Measurements from ENCODE around the gene AUTS2. TPM values are rescaled to one million over a fixed set of nuclear protein-coding genes. Genes with fewer than 3 reads are reported as not detected.

AUTS2 gene
- total RNA-seq, 1 experiment from 2014 or later, result not detected

DNA sequence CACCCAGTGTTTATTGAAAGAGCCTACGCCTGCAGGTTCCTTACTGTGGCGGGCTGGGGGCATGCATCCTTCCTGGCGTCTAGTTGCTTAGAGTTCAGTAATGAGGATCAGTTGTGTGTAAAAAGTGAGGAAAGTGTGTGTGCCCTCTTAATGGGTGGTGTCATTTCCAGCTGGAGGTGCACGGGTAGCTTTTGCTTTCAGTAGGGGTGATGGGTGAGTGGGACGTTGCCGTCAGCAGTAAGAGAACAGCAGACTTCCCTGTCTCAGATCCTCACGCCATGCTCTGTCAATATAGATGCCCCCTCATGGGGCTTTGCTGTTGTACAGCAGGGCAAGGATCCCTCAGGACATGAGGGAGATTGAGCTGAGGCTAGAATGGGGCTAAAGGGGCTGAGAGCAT lies 1181.0 kb downstream of the AUTS2 start:
- DNase-seq, result no peak
- Mint-ChIP-seq H3K4me1 (ENCODE audit: low read depth, unreplicated experiment) (no peaks in the 10 kb centered on the region), H3K9me3 (ENCODE audit: low read depth, unreplicated experiment) (peaks cover 2% of the 10 kb centered on the region), H3K27ac (ENCODE audit: unreplicated experiment) (no peak overlapping the region), H3K4me3 (ENCODE audit: low read depth, unreplicated experiment) (no peak overlapping the region), H3K27me3 (ENCODE audit: unreplicated experiment) (no peaks in the 10 kb centered on the region), H3K36me3 (ENCODE audit: insufficient read depth, unreplicated experiment) (no peaks in the 10 kb centered on the region)
- BruUV-seq (replicated peaks), result no TSS peak
- intact Hi-C loops (cut with micrococcal nuclease; ENCODE audit: unreplicated experiment), result no loop called here
- TF ChIP-seq, protein P1, sequence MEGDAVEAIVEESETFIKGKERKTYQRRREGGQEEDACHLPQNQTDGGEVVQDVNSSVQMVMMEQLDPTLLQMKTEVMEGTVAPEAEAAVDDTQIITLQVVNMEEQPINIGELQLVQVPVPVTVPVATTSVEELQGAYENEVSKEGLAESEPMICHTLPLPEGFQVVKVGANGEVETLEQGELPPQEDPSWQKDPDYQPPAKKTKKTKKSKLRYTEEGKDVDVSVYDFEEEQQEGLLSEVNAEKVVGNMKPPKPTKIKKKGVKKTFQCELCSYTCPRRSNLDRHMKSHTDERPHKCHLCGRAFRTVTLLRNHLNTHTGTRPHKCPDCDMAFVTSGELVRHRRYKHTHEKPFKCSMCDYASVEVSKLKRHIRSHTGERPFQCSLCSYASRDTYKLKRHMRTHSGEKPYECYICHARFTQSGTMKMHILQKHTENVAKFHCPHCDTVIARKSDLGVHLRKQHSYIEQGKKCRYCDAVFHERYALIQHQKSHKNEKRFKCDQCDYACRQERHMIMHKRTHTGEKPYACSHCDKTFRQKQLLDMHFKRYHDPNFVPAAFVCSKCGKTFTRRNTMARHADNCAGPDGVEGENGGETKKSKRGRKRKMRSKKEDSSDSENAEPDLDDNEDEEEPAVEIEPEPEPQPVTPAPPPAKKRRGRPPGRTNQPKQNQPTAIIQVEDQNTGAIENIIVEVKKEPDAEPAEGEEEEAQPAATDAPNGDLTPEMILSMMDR (IDR thresholded peaks at IDR 0.05; ENCODE audit: unreplicated experiment), result no peak
- CTCF ChIA-PET, result no interaction called here

DNA sequence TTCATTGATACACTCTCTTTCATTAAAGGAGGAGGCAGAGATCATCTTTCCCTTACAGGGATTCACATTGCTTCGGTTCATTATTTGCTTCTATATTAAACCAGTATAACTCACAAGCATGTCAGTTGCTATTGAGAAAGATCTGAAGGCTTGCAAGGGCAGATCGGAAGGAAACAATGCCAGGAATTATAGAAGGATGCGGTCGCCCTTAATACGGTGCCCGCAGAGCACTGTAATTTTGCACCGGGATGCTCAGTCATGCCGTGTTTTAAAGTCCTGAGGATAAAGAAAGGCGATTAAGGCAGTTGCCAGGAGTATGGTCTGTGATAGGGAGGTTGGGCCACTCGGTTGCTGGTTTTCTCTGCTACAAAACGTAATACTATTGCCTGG lies 1183.6 kb downstream of the AUTS2 start:
- Mint-ChIP-seq H3K4me3 (ENCODE audit: low read depth, unreplicated experiment) (no peak overlapping the region), H3K9me3 (ENCODE audit: low read depth, unreplicated experiment) (peaks cover 2% of the 10 kb centered on the region), H3K4me1 (ENCODE audit: low read depth, unreplicated experiment) (no peaks in the 10 kb centered on the region), H3K27me3 (ENCODE audit: unreplicated experiment) (no peaks in the 10 kb centered on the region), H3K27ac (ENCODE audit: unreplicated experiment) (no peak overlapping the region), H3K36me3 (ENCODE audit: insufficient read depth, unreplicated experiment) (no peaks in the 10 kb centered on the region)
- no TSS peak for BruUV-seq (replicated peaks)
- intact Hi-C loops (cut with micrococcal nuclease; ENCODE audit: unreplicated experiment), result no loop called here
- CTCF ChIA-PET, result no interaction called here
- no peak for DNase-seq
- TF ChIP-seq, protein P1 (IDR thresholded peaks at IDR 0.05; ENCODE audit: unreplicated experiment), result no peak

DNA sequence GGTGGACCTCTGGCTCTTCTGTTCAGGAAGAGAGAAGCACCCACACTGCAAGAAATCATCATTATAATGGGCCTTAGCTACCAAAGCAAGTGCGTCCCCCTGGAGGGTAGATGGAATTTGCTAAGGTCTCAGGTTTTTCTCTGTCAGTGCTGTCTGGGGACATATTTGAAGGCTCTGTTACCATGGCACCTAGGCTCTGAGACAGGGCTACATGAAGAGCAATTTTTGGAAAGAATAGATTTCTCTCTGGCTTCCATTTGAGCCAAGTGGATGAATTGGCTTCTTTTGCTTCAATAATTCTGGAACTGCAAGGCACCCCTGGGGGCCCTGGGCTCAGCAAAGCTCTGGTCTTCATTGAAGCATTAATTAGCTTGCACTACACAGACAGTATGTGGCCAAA lies 1184.5 kb downstream of the AUTS2 start:
- Mint-ChIP-seq H3K9me3 (ENCODE audit: low read depth, unreplicated experiment) (peaks cover 2% of the 10 kb centered on the region), H3K27me3 (ENCODE audit: unreplicated experiment) (no peaks in the 10 kb centered on the region), H3K27ac (ENCODE audit: unreplicated experiment) (no peak overlapping the region), H3K4me3 (ENCODE audit: low read depth, unreplicated experiment) (no peak overlapping the region), H3K36me3 (ENCODE audit: insufficient read depth, unreplicated experiment) (no peaks in the 10 kb centered on the region), H3K4me1 (ENCODE audit: low read depth, unreplicated experiment) (no peaks in the 10 kb centered on the region)
- no TSS peak for BruUV-seq (replicated peaks)
- intact Hi-C loops (cut with micrococcal nuclease; ENCODE audit: unreplicated experiment), result no loop called here
- TF ChIP-seq, protein P1 (IDR thresholded peaks at IDR 0.05; ENCODE audit: unreplicated experiment), result no peak
- CTCF ChIA-PET, result no interaction called here
- DNase-seq, result no peak

DNA sequence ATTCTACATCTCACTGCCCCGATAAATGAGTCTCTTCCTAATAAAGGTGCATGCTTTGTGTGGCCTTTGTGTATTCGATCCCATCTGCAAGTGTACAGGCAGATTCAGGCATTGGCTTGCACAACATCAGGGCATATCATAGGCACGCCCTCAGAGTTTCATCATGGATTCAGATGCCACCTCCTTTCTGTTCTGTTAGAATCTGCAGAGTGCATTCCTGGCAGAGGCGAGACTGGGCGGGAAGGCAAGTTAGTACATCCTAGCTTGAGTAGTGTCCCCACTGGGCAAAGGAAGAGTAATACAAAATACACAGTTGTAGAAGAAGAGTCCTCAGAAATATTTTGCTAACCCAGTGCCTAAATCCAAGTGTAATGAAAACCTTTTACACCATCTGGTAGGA lies 1187.2 kb downstream of the AUTS2 start:
- no peak for DNase-seq
- Mint-ChIP-seq H3K4me1 (ENCODE audit: low read depth, unreplicated experiment) (no peaks in the 10 kb centered on the region), H3K9me3 (ENCODE audit: low read depth, unreplicated experiment) (peaks cover 8% of the 10 kb centered on the region), H3K36me3 (ENCODE audit: insufficient read depth, unreplicated experiment) (no peaks in the 10 kb centered on the region), H3K4me3 (ENCODE audit: low read depth, unreplicated experiment) (no peak overlapping the region), H3K27me3 (ENCODE audit: unreplicated experiment) (no peaks in the 10 kb centered on the region), H3K27ac (ENCODE audit: unreplicated experiment) (no peak overlapping the region)
- intact Hi-C loops (cut with micrococcal nuclease; ENCODE audit: unreplicated experiment), result no loop called here
- CTCF ChIA-PET, result no interaction called here
- BruUV-seq (replicated peaks), result no TSS peak
- TF ChIP-seq, protein P1 (IDR thresholded peaks at IDR 0.05; ENCODE audit: unreplicated experiment), result no peak

DNA sequence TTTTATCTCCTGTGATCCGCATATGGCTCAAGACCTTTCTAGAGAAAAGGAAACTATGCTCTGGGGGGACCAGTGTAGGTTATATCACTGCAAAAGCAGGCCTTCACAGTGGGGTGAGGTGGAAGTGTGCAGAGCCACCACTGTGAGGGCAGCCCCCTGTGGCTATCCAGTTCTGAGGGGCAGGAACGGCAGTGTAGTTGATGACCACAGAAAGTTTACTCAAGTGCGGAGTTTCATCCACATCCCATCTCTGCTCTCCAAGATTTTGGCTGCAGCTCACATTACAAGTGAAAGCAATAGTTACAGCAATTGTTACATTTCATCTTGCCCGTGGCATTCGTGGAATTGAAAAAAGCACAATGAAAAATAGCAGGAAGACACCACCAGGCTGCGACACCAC lies 1187.8 kb downstream of the AUTS2 start:
- no peak overlapping the region for H3K27ac Mint-ChIP-seq (ENCODE audit: unreplicated experiment)
- no peaks in the 10 kb centered on the region for H3K36me3 Mint-ChIP-seq (ENCODE audit: insufficient read depth, unreplicated experiment)
- peaks cover 8% of the 10 kb centered on the region for H3K9me3 Mint-ChIP-seq (ENCODE audit: low read depth, unreplicated experiment)
- TF ChIP-seq, protein P1 (IDR thresholded peaks at IDR 0.05; ENCODE audit: unreplicated experiment), result no peak
- no peaks in the 10 kb centered on the region for H3K4me1 Mint-ChIP-seq (ENCODE audit: low read depth, unreplicated experiment)
- CTCF ChIA-PET, result no interaction called here
- intact Hi-C loops (cut with micrococcal nuclease; ENCODE audit: unreplicated experiment), result no loop called here
- no TSS peak for BruUV-seq (replicated peaks)
- H3K4me3 Mint-ChIP-seq (ENCODE audit: low read depth, unreplicated experiment), result no peak overlapping the region
- no peak for DNase-seq
- no peaks in the 10 kb centered on the region for H3K27me3 Mint-ChIP-seq (ENCODE audit: unreplicated experiment)
